GM12891 (cell line): ENCODE measurements around the gene PPP4R2.

ENCODE experiments used
- PAX5 ChIP-seq: IDR thresholded peaks from 2 replicates; pipeline ENCODE4 v1.6.1; 2011; ENCODE audit warnings: low read length, moderate library complexity, mild to moderate bottlenecking; ENCODE audit not compliant: insufficient read depth, severe bottlenecking
- POLR2A ChIP-seq: IDR thresholded peaks from 2 replicates; pipeline ENCODE4 v1.6.1; 2011; ENCODE audit warnings: low read depth, low read length, control low read depth
- POLR2AphosphoS5 ChIP-seq: IDR thresholded peaks from 2 replicates; pipeline ENCODE4 v1.6.1; 2011; ENCODE audit warnings: low read depth, low read length, control low read depth
- POU2F2 ChIP-seq: IDR thresholded peaks from 2 replicates; pipeline ENCODE4 v1.6.1; 2011; ENCODE audit warnings: low read depth, mild to moderate bottlenecking, control low read depth, low read length, moderate library complexity
- SPI1 ChIP-seq: IDR thresholded peaks from 2 replicates; pipeline ENCODE4 v1.6.1; 2011; ENCODE audit warnings: low read depth, low read length, control low read depth
- TAF1 ChIP-seq: IDR thresholded peaks from 2 replicates; pipeline ENCODE4 v1.6.1; 2011; ENCODE audit warnings: low read depth, low read length, control low read depth

- TF ChIP-seq POLR2A: no peak
- TF ChIP-seq TAF1: no peak
- TF ChIP-seq POLR2AphosphoS5: no peak
- TF ChIP-seq POU2F2: no peak
- no peak for TF ChIP-seq PAX5
- no peak for TF ChIP-seq SPI1
These were observed 12.4 kb downstream of the PPP4R2 start for GRCh38 chr3:73009008-73009407.
